ENCODE results near the gene ADIG. TPM values are rescaled to one million over a fixed set of nuclear protein-coding genes. Genes with fewer than 3 reads are reported as not detected.

Gene ADIG
- total and polyA plus RNA-seq, 2 of the 13 experiments (the other 11 are each of a cell fraction or from before 2014, with no cell fraction given): 0.15 TPM; not detected in 1

- TF ChIP-seq, protein P1, sequence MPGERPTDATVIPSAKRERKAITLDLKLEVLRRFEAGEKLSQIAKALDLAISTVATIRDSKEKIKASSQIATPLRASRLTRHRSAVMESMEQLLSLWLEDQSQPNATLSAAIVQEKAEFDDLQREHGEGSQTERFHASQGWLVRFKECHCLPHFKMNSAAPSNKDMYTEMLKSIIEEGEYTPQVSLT (CRISPR knock-in tag; IDR thresholded peaks at IDR 0.05; ENCODE audit: borderline replicate concordance, low read depth): no peak
- TF ChIP-seq GATAD1 (CRISPR knock-in tag; IDR thresholded peaks at IDR 0.05) (peak; percentile 41; the same call in 1 of the 2 replicates), ZNF468 (CRISPR knock-in tag; IDR thresholded peaks at IDR 0.05) (no peak), PHF8 (CRISPR knock-in tag; IDR thresholded peaks at IDR 0.05) (no peak), ZBTB33 (CRISPR knock-in tag; IDR thresholded peaks at IDR 0.05) (peak; percentile 77), ZBTB34 (CRISPR knock-in tag; IDR thresholded peaks at IDR 0.05) (no peak), RFXANK (CRISPR knock-in tag; IDR thresholded peaks at IDR 0.05) (no peak), TSC22D2 (CRISPR knock-in tag; IDR thresholded peaks at IDR 0.05; ENCODE audit: borderline replicate concordance) (0 out of 2 replicates have a peak, but pooled peaks have one; percentile 40), CBX5 (CRISPR knock-in tag; IDR thresholded peaks at IDR 0.05; ENCODE audit: borderline replicate concordance) (peak; percentile 82), ZNF616 (CRISPR knock-in tag; IDR thresholded peaks at IDR 0.05; ENCODE audit: low read depth) (no peak), GATA4 (IDR thresholded peaks at IDR 0.05; ENCODE audit: borderline replicate concordance, low read depth) (no peak), SALL1 (CRISPR knock-in tag; IDR thresholded peaks at IDR 0.05) (peak; percentile 51; the same call in 1 of the 2 replicates), ZNF333 (CRISPR knock-in tag; IDR thresholded peaks at IDR 0.05; ENCODE audit: borderline replicate concordance) (no peak), ATRX (CRISPR knock-in tag; IDR thresholded peaks at IDR 0.05; ENCODE audit: borderline replicate concordance) (no peak), ESRRA (CRISPR knock-in tag; IDR thresholded peaks at IDR 0.05; ENCODE audit: low read depth) (peak; percentile 46; the same call in 1 of the 2 replicates), FOXM1 (CRISPR knock-in tag; IDR thresholded peaks at IDR 0.05) (no peak), NFKB2 (CRISPR knock-in tag; IDR thresholded peaks at IDR 0.05; ENCODE audit: borderline replicate concordance) (peak; percentile 64; the same call in 1 of the 2 replicates), TCF7 (IDR thresholded peaks at IDR 0.05; ENCODE audit: low read depth) (no peak), GATAD2A (CRISPR knock-in tag; IDR thresholded peaks at IDR 0.05) (peak; percentile 33; the same call in 1 of the 2 replicates), ZNF121 (CRISPR knock-in tag; IDR thresholded peaks at IDR 0.05) (0 out of 2 replicates have a peak, but pooled peaks have one; percentile 35), ZNF781 (CRISPR knock-in tag; IDR thresholded peaks at IDR 0.05; ENCODE audit: borderline replicate concordance, not compliant biosample characterization) (no peak), FOXO1 (CRISPR knock-in tag; IDR thresholded peaks at IDR 0.05) (0 out of 2 replicates have a peak, but pooled peaks have one; percentile 25)
- TF ChIP-seq, protein P2, sequence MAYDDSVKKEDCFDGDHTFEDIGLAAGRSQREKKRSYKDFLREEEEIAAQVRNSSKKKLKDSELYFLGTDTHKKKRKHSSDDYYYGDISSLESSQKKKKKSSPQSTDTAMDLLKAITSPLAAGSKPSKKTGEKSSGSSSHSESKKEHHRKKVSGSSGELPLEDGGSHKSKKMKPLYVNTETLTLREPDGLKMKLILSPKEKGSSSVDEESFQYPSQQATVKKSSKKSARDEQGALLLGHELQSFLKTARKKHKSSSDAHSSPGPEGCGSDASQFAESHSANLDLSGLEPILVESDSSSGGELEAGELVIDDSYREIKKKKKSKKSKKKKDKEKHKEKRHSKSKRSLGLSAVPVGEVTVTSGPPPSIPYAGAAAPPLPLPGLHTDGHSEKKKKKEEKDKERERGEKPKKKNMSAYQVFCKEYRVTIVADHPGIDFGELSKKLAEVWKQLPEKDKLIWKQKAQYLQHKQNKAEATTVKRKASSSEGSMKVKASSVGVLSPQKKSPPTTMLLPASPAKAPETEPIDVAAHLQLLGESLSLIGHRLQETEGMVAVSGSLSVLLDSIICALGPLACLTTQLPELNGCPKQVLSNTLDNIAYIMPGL (CRISPR knock-in tag; IDR thresholded peaks at IDR 0.05; ENCODE audit: borderline replicate concordance in 1 of 2, low read depth in 1 of 2): 0 out of 4 replicates have a peak, but pooled peaks of 1 of the 2 experiments have one; percentile 31
Observed at GRCh38 chr20:38633577-38634093, 52.6 kb downstream of the ADIG start (continued).

All from HepG2 (cell line).